ENCODE data around the gene DMBX1. TPM values are rescaled to one million over a fixed set of nuclear protein-coding genes. Genes with fewer than 3 reads are reported as not detected.

DMBX1 gene
- total RNA-seq, 4 donors from 2014 or later = not detected

GRCh38 chr1:46535063-46535462, 45.4 kb downstream of the DMBX1 start:
- H3K27me3 ChIP-seq = no peaks in the 10 kb centered on the region
- peak; percentile 31 to 38 for DNase-seq
- H3K27ac ChIP-seq = no peak overlapping the region
- no peaks in the 10 kb centered on the region for H3K36me3 ChIP-seq
- H3K4me1 ChIP-seq = peaks cover 0 to 5% of the 10 kb centered on the region in 2 donors
- no peak overlapping the region for H3K4me3 ChIP-seq (replicated peaks in 1 of 3)
- intact Hi-C loops (cut with DNase I) = no loop called here
- H3K9me3 ChIP-seq = no peaks in the 10 kb centered on the region
- 53 to 64% methylated on average over 2 of the region's 2 CpGs for WGBS, 2 donors
- TF ChIP-seq POLR2A (IDR thresholded peaks at IDR 0.05) (no peak), CTCF (IDR thresholded peaks at IDR 0.05) (peak in 1 of 6 experiments; percentile 32)

GRCh38 chr1:46536527-46536926, 46.9 kb downstream of the DMBX1 start:
- no peaks in the 10 kb centered on the region for H3K27me3 ChIP-seq
- no peak overlapping the region for H3K4me3 ChIP-seq (replicated peaks in 1 of 3)
- DNase-seq = no peak
- H3K4me1 ChIP-seq = peaks cover 0 to 5% of the 10 kb centered on the region in 2 donors
- H3K27ac ChIP-seq = no peak overlapping the region
- no peak for TF ChIP-seq CTCF (IDR thresholded peaks at IDR 0.05)
- no peak for TF ChIP-seq POLR2A (IDR thresholded peaks at IDR 0.05)
- intact Hi-C loops (cut with DNase I) = no loop called here
- no peaks in the 10 kb centered on the region for H3K36me3 ChIP-seq
- no peaks in the 10 kb centered on the region for H3K9me3 ChIP-seq
- WGBS, 2 donors = 93 to 100% methylated on average over 1 of the region's 1 CpG

- no peak for TF ChIP-seq POLR2A (IDR thresholded peaks at IDR 0.05)
- no peak for TF ChIP-seq CTCF (IDR thresholded peaks at IDR 0.05)
- H3K27me3 ChIP-seq = no peaks in the 10 kb centered on the region
- intact Hi-C loops (cut with DNase I) = no loop called here
- peaks cover 0 to 5% of the 10 kb centered on the region in 2 donors for H3K4me1 ChIP-seq
- H3K4me3 ChIP-seq (replicated peaks in 1 of 3) = no peak overlapping the region
- H3K36me3 ChIP-seq = no peaks in the 10 kb centered on the region
- H3K27ac ChIP-seq = no peak overlapping the region
- no peaks in the 10 kb centered on the region for H3K9me3 ChIP-seq
- 84 to 87% methylated on average over 2 of the region's 2 CpGs for WGBS, 2 donors
- DNase-seq = no peak
Measured at GRCh38 chr1:46537651-46538050, 48.0 kb downstream of the DMBX1 start.

GRCh38 chr1:46538147-46538546, 48.5 kb downstream of the DMBX1 start:
- intact Hi-C loops (cut with DNase I) = no loop called here
- WGBS, 2 donors = 82 to 86% methylated on average over 2 of the region's 2 CpGs

More at GRCh38 chr1:46538147-46538546, 48.5 kb downstream of the DMBX1 start:
- TF ChIP-seq POLR2A (IDR thresholded peaks at IDR 0.05) (no peak), CTCF (IDR thresholded peaks at IDR 0.05) (no peak)
- H3K27ac ChIP-seq = no peak overlapping the region
- no peak overlapping the region for H3K4me3 ChIP-seq (replicated peaks in 1 of 3)
- no peaks in the 10 kb centered on the region for H3K9me3 ChIP-seq
- H3K4me1 ChIP-seq = peaks cover 0 to 5% of the 10 kb centered on the region in 2 donors
- no peaks in the 10 kb centered on the region for H3K36me3 ChIP-seq
- no peak for DNase-seq
- H3K27me3 ChIP-seq = no peaks in the 10 kb centered on the region

Other genes with a start within 250 kb of the DMBX1 start
- gene RAD54L, start 242.1 kb upstream of the DMBX1 start, total RNA-seq = 1 to 10 TPM in 1 of 4 donors, under 1 TPM in 3; 0.27 to 1.7 (median 0.61) TPM
- gene LRRC41, start 186.2 kb upstream of the DMBX1 start, total RNA-seq = 100 to 1,000 TPM in 2 of 4 donors, 10 to 100 TPM in 2; 73.5 to 111 (median 99.4) TPM
- gene UQCRH, start 186.1 kb upstream of the DMBX1 start, total RNA-seq = 100 to 1,000 TPM; 122 to 367 (median 267) TPM
- gene NSUN4, start 149.0 kb upstream of the DMBX1 start, total RNA-seq = 10 to 100 TPM; 23.4 to 40.0 (median 34.9) TPM
- gene FAAH, start 95.5 kb upstream of the DMBX1 start, total RNA-seq = 100 to 1,000 TPM; 103 to 199 (median 152) TPM
- not detected for gene KNCN, start 61.8 kb downstream of the DMBX1 start, total RNA-seq
- 10 to 100 TPM; 20.8 to 29.6 (median 23.4) TPM for gene MKNK1, start 114.4 kb downstream of the DMBX1 start, total RNA-seq
- 10 to 100 TPM; 22.4 to 30.8 (median 26.6) TPM for gene MOB3C, start 127.0 kb downstream of the DMBX1 start, total RNA-seq
- 10 to 100 TPM; 48.0 to 85.6 (median 56.3) TPM for gene ATPAF1, start 178.5 kb downstream of the DMBX1 start, total RNA-seq
- gene TEX38, start 182.0 kb downstream of the DMBX1 start, total RNA-seq = 1 to 10 TPM in 1 of 4 donors, not detected in 3; 2.1 TPM
- gene EFCAB14, start 229.3 kb downstream of the DMBX1 start, total RNA-seq = 100 to 1,000 TPM; 129 to 162 (median 138) TPM